AG10803 (cell line): ENCODE results near the gene ART3.

Source experiments
- DNase-seq: peaks from one replicate; pipeline ENCODE4 v3.0.0; 2010; ENCODE audit warnings: low read depth
- H3K4me3 ChIP-seq: 2 replicates; pipeline ENCODE4 v1.5.1; 2011; ENCODE audit warnings: mild to moderate bottlenecking, low read length, control low read depth
- CTCF ChIP-seq: conservative IDR thresholded peaks from 2 replicates; pipeline ENCODE4 v1.5.1; 2011; ENCODE audit warnings: mild to moderate bottlenecking, low read length, control low read depth, inconsistent platforms

Gene ART3

GRCh38 chr4:76096076-76096475, 21.6 kb downstream of the ART3 start:
- no peak for TF ChIP-seq CTCF

GRCh38 chr4:76105652-76106051, 31.1 kb downstream of the ART3 start:
- DNase-seq = no peak
- no peak overlapping the region for H3K4me3 ChIP-seq
- TF ChIP-seq CTCF = no peak

More at GRCh38 chr4:76096076-76096475, 21.6 kb downstream of the ART3 start:
- H3K4me3 ChIP-seq = no peak overlapping the region
- DNase-seq = no peak

GRCh38 chr4:76106442-76106841, 31.9 kb downstream of the ART3 start:
- no peak for DNase-seq
- no peak for TF ChIP-seq CTCF
- H3K4me3 ChIP-seq = no peak overlapping the region

- no peak for TF ChIP-seq CTCF
- H3K4me3 ChIP-seq = no peak overlapping the region
- DNase-seq = no peak
Measured at GRCh38 chr4:76108467-76109181, 34.1 kb downstream of the ART3 start.

GRCh38 chr4:76116821-76117220, 42.3 kb downstream of the ART3 start:
- H3K4me3 ChIP-seq = no peak overlapping the region
- TF ChIP-seq CTCF = no peak

GRCh38 chr4:76117536-76117935, 43.0 kb downstream of the ART3 start:
- TF ChIP-seq CTCF = no peak
- DNase-seq = no peak
- no peak overlapping the region for H3K4me3 ChIP-seq

More at GRCh38 chr4:76116821-76117220, 42.3 kb downstream of the ART3 start:
- DNase-seq = no peak

GRCh38 chr4:76120199-76120598, 45.7 kb downstream of the ART3 start:
- no peak for DNase-seq
- TF ChIP-seq CTCF = no peak
- H3K4me3 ChIP-seq = no peak overlapping the region
